Stimulated activated memory B cell treated with anti-CD40 and anti-IgM and Interleukin-4, amounts not matched to agents 10 μg/mL and 1 μg/mL and 100 μg/mL, for 72 hours (primary cell): ENCODE measurements around the gene EIF4EBP3.
A peak's percentile ranks its signal among the peaks of the same experiment; 100 is the strongest.
"Not testable (repeated sequence)": the region's sequence is repeated elsewhere in the genome, so short reads cannot be mapped to it uniquely, and the experiment has no call there.

Source experiments
- ATAC-seq: fragments of 150-1000 bp; cut with Tn5 transposase; 2 replicates; pipeline ENCODE4 v1.10.0; 2021
- H3K27ac Mint-ChIP-seq: one replicate; pipeline ENCODE4 v1.8.0; 2022; ENCODE audit warnings: mild to moderate bottlenecking, mixed read lengths
- H3K27me3 Mint-ChIP-seq: one replicate; pipeline ENCODE4 v1.8.0; 2022; ENCODE audit warnings: mixed read lengths
- H3K36me3 Mint-ChIP-seq: one replicate; pipeline ENCODE4 v1.8.0; 2022; ENCODE audit warnings: mixed read lengths
- H3K4me1 Mint-ChIP-seq: one replicate; pipeline ENCODE4 v1.8.0; 2022; ENCODE audit warnings: mixed read lengths
- H3K4me3 Mint-ChIP-seq: one replicate; pipeline ENCODE4 v1.8.0; 2022; ENCODE audit warnings: mild to moderate bottlenecking, moderate library complexity, mixed read lengths
- H3K9me3 Mint-ChIP-seq: one replicate; pipeline ENCODE4 v1.8.0; 2022; ENCODE audit warnings: mixed read lengths

The EIF4EBP3 gene

GRCh38 chr5:140565024-140565779, 17.7 kb downstream of the EIF4EBP3 start:
- peak; percentile 1 for ATAC-seq
- H3K9me3 Mint-ChIP-seq, result no peaks in the 10 kb centered on the region
- H3K36me3 Mint-ChIP-seq, result peaks cover 51% of the 10 kb centered on the region
- peak overlapping the region; percentile 92 for H3K4me3 Mint-ChIP-seq
- peaks cover 56% of the 10 kb centered on the region for H3K4me1 Mint-ChIP-seq
- H3K27me3 Mint-ChIP-seq, result no peaks in the 10 kb centered on the region
- H3K27ac Mint-ChIP-seq, result peak overlapping the region; percentile 94

- H3K9me3 Mint-ChIP-seq, result no peaks in the 10 kb centered on the region
- no peaks in the 10 kb centered on the region for H3K27me3 Mint-ChIP-seq
- no peak for ATAC-seq
- H3K4me3 Mint-ChIP-seq, result peak overlapping the region; percentile 92
- peaks cover 51% of the 10 kb centered on the region for H3K36me3 Mint-ChIP-seq
- H3K4me1 Mint-ChIP-seq, result peaks cover 59% of the 10 kb centered on the region
- peak overlapping the region; percentile 94 for H3K27ac Mint-ChIP-seq
Observed at GRCh38 chr5:140565780-140566095, 18.3 kb downstream of the EIF4EBP3 start.

- H3K4me1 Mint-ChIP-seq, result peaks cover 52% of the 10 kb centered on the region
- ATAC-seq, result no peak
- no peaks in the 10 kb centered on the region for H3K27me3 Mint-ChIP-seq
- no peaks in the 10 kb centered on the region for H3K9me3 Mint-ChIP-seq
- peaks cover 48% of the 10 kb centered on the region for H3K36me3 Mint-ChIP-seq
- H3K27ac Mint-ChIP-seq, result peak overlapping the region; percentile 84
- H3K4me3 Mint-ChIP-seq, result no peak overlapping the region
Observed at GRCh38 chr5:140566665-140567064, 19.2 kb downstream of the EIF4EBP3 start.

GRCh38 chr5:140567136-140567818, 19.8 kb downstream of the EIF4EBP3 start:
- H3K27me3 Mint-ChIP-seq, result no peaks in the 10 kb centered on the region
- H3K4me1 Mint-ChIP-seq, result peaks cover 52% of the 10 kb centered on the region
- ATAC-seq, result no peak
- no peak overlapping the region for H3K4me3 Mint-ChIP-seq
- H3K36me3 Mint-ChIP-seq, result peaks cover 46% of the 10 kb centered on the region
- no peaks in the 10 kb centered on the region for H3K9me3 Mint-ChIP-seq
- H3K27ac Mint-ChIP-seq, result peak overlapping the region; percentile 84

GRCh38 chr5:140567871-140568270, 20.4 kb downstream of the EIF4EBP3 start:
- peaks cover 46% of the 10 kb centered on the region for H3K36me3 Mint-ChIP-seq
- H3K27ac Mint-ChIP-seq, result peak overlapping the region; percentile 84
- peaks cover 52% of the 10 kb centered on the region for H3K4me1 Mint-ChIP-seq
- H3K27me3 Mint-ChIP-seq, result no peaks in the 10 kb centered on the region
- no peak overlapping the region for H3K4me3 Mint-ChIP-seq
- no peak for ATAC-seq
- no peaks in the 10 kb centered on the region for H3K9me3 Mint-ChIP-seq

GRCh38 chr5:140568443-140569063, 21.1 kb downstream of the EIF4EBP3 start:
- Mint-ChIP-seq H3K27ac (peak overlapping the region; percentile 84), H3K27me3 (no peaks in the 10 kb centered on the region), H3K4me3 (no peak overlapping the region), H3K9me3 (no peaks in the 10 kb centered on the region), H3K4me1 (peaks cover 52% of the 10 kb centered on the region), H3K36me3 (peaks cover 46% of the 10 kb centered on the region)
- ATAC-seq, result no peak

GRCh38 chr5:140569197-140569596, 21.7 kb downstream of the EIF4EBP3 start:
- Mint-ChIP-seq H3K27me3 (no peaks in the 10 kb centered on the region), H3K9me3 (no peaks in the 10 kb centered on the region), H3K4me3 (no peak overlapping the region), H3K36me3 (peaks cover 46% of the 10 kb centered on the region), H3K4me1 (peaks cover 52% of the 10 kb centered on the region), H3K27ac (peak overlapping the region; percentile 84)
- no peak for ATAC-seq

- Mint-ChIP-seq H3K4me3 (no peak overlapping the region), H3K9me3 (no peaks in the 10 kb centered on the region), H3K36me3 (peaks cover 46% of the 10 kb centered on the region), H3K4me1 (peaks cover 49% of the 10 kb centered on the region), H3K27ac (peak overlapping the region; percentile 70), H3K27me3 (no peaks in the 10 kb centered on the region)
- ATAC-seq, result no peak
Observed at GRCh38 chr5:140570058-140570457, 22.6 kb downstream of the EIF4EBP3 start.

GRCh38 chr5:140570488-140570887, 23.0 kb downstream of the EIF4EBP3 start:
- H3K4me1 Mint-ChIP-seq, result peaks cover 45% of the 10 kb centered on the region
- peaks cover 46% of the 10 kb centered on the region for H3K36me3 Mint-ChIP-seq
- no peaks in the 10 kb centered on the region for H3K9me3 Mint-ChIP-seq
- no peak overlapping the region for H3K4me3 Mint-ChIP-seq
- H3K27ac Mint-ChIP-seq, result peak overlapping the region; percentile 70
- no peak for ATAC-seq
- H3K27me3 Mint-ChIP-seq, result no peaks in the 10 kb centered on the region

GRCh38 chr5:140571105-140571504, 23.6 kb downstream of the EIF4EBP3 start:
- H3K36me3 Mint-ChIP-seq, result peaks cover 41% of the 10 kb centered on the region
- H3K4me3 Mint-ChIP-seq, result no peak overlapping the region
- H3K27me3 Mint-ChIP-seq, result no peaks in the 10 kb centered on the region
- H3K9me3 Mint-ChIP-seq, result no peaks in the 10 kb centered on the region
- ATAC-seq, result no peak
- H3K27ac Mint-ChIP-seq, result peak overlapping the region; percentile 70
- peaks cover 38% of the 10 kb centered on the region for H3K4me1 Mint-ChIP-seq

- Mint-ChIP-seq H3K27me3 (no peaks in the 10 kb centered on the region), H3K36me3 (peaks cover 18% of the 10 kb centered on the region), H3K9me3 (no peaks in the 10 kb centered on the region), H3K27ac (no peak overlapping the region), H3K4me3 (no peak overlapping the region), H3K4me1 (peaks cover 14% of the 10 kb centered on the region)
- ATAC-seq, result no peak
Observed at GRCh38 chr5:140573683-140574082, 26.2 kb downstream of the EIF4EBP3 start.

GRCh38 chr5:140574165-140574564, 26.7 kb downstream of the EIF4EBP3 start:
- no peak overlapping the region for H3K4me3 Mint-ChIP-seq
- ATAC-seq, result no peak
- no peaks in the 10 kb centered on the region for H3K27me3 Mint-ChIP-seq
- peaks cover 15% of the 10 kb centered on the region for H3K36me3 Mint-ChIP-seq
- no peak overlapping the region for H3K27ac Mint-ChIP-seq
- H3K9me3 Mint-ChIP-seq, result no peaks in the 10 kb centered on the region
- H3K4me1 Mint-ChIP-seq, result peaks cover 9% of the 10 kb centered on the region

- H3K36me3 Mint-ChIP-seq, result peaks cover 11% of the 10 kb centered on the region
- H3K9me3 Mint-ChIP-seq, result no peaks in the 10 kb centered on the region
- ATAC-seq, result no peak
- H3K4me3 Mint-ChIP-seq, result no peak overlapping the region
- no peaks in the 10 kb centered on the region for H3K27me3 Mint-ChIP-seq
- no peak overlapping the region for H3K27ac Mint-ChIP-seq
- peaks cover 2% of the 10 kb centered on the region for H3K4me1 Mint-ChIP-seq
Observed at GRCh38 chr5:140575309-140575708, 27.8 kb downstream of the EIF4EBP3 start.

GRCh38 chr5:140576776-140577201, 29.3 kb downstream of the EIF4EBP3 start:
- Mint-ChIP-seq H3K27me3 (no peaks in the 10 kb centered on the region), H3K27ac (no peak overlapping the region), H3K9me3 (no peaks in the 10 kb centered on the region), H3K4me1 (no peaks in the 10 kb centered on the region), H3K4me3 (no peak overlapping the region), H3K36me3 (no peaks in the 10 kb centered on the region)
- no peak for ATAC-seq

GRCh38 chr5:140579188-140579747, 31.8 kb downstream of the EIF4EBP3 start:
- H3K4me1 Mint-ChIP-seq, H3K9me3 Mint-ChIP-seq, H3K27ac Mint-ChIP-seq, H3K4me3 Mint-ChIP-seq, H3K36me3 Mint-ChIP-seq, ATAC-seq, H3K27me3 Mint-ChIP-seq: not testable (repeated sequence)
